Measurements from ENCODE around the gene TNFRSF12A. TPM values are rescaled to one million over a fixed set of nuclear protein-coding genes. Genes with fewer than 3 reads are reported as not detected.
A peak's percentile ranks its signal among the peaks of the same experiment; 100 is the strongest.

TNFRSF12A gene
- total and polyA plus RNA-seq, 2 of the 13 experiments (the other 11 are each of a cell fraction or from before 2014, with no cell fraction given): 61.9 to 66.0 TPM

- no peak; the same call in 1 of the 2 replicates for TF ChIP-seq ZFP91 (CRISPR knock-in tag; IDR thresholded peaks at IDR 0.05; ENCODE audit: borderline replicate concordance)
- no peak for TF ChIP-seq ELF3 (CRISPR knock-in tag; IDR thresholded peaks at IDR 0.05)
- TF ChIP-seq AKNA (CRISPR knock-in tag; IDR thresholded peaks at IDR 0.05; ENCODE audit: borderline replicate concordance): no peak
- TF ChIP-seq ATF7-NPFF (CRISPR knock-in tag; IDR thresholded peaks at IDR 0.05; ENCODE audit: low read depth): peak; percentile 14; the same call in 1 of the 2 replicates
- peak; percentile 52; the same call in 1 of the 2 replicates for TF ChIP-seq ZNF343 (CRISPR knock-in tag; IDR thresholded peaks at IDR 0.05)
- no peak for TF ChIP-seq ZNF616 (CRISPR knock-in tag; IDR thresholded peaks at IDR 0.05; ENCODE audit: low read depth)
- no peak for TF ChIP-seq ZNF646 (CRISPR knock-in tag; IDR thresholded peaks at IDR 0.05)
- TF ChIP-seq ZMAT5 (CRISPR knock-in tag; IDR thresholded peaks at IDR 0.05; ENCODE audit: borderline replicate concordance, low read depth): no peak
- TF ChIP-seq KDM5B (CRISPR knock-in tag; IDR thresholded peaks at IDR 0.05; ENCODE audit: borderline replicate concordance): peak; percentile 38
- peak; percentile 85; the same call in 1 of the 2 replicates for TF ChIP-seq ZNF773 (CRISPR knock-in tag; IDR thresholded peaks at IDR 0.05; ENCODE audit: borderline replicate concordance)
- no peak for TF ChIP-seq GPBP1L1 (CRISPR knock-in tag; IDR thresholded peaks at IDR 0.05)
- no peak; the same call in none of the 2 replicates for TF ChIP-seq KDM6A (CRISPR knock-in tag; IDR thresholded peaks at IDR 0.05; ENCODE audit: low read depth)
Measured at GRCh38 chr16:3020604-3021448, 658 bp downstream of the TNFRSF12A start (continued).

All from HepG2 (cell line).